Tibial nerve (tissue), 4 donors: ENCODE data around the gene METTL5. TPM values are rescaled to one million over a fixed set of nuclear protein-coding genes. Genes with fewer than 3 reads are reported as not detected.
A peak's percentile ranks its signal among the peaks of the same experiment; 100 is the strongest.

Experiments
- DNase-seq, 2 donors: peaks; one replicate each; pipeline ENCODE4 v3.0.0-alpha.2; 2019; ENCODE audit warnings: low spot score in 2 of 2
- H3K27ac ChIP-seq, 4 donors: fragments of 200-600 bp; sonication (generic) in 3 of 4; one replicate each; pipeline ENCODE4 v1.5.1; 2017 to 2019; ENCODE audit warnings: mild to moderate bottlenecking in 1 of 4
- H3K27me3 ChIP-seq, 2 donors: fragments of 200-600 bp; sonication (generic) in 1 of 2; one replicate each; pipeline versions ENCODE4 v1.5.1 to v1.6.0; 2017 to 2019
- H3K36me3 ChIP-seq, 3 donors: fragments of 200-600 bp; sonication (generic); one replicate each; pipeline ENCODE4 v1.5.1; 2018 to 2019
- H3K4me1 ChIP-seq, 4 donors: fragments of 200-600 bp; sonication (generic) in 3 of 4; one replicate each; pipeline ENCODE4 v1.5.1; 2017 to 2019
- H3K4me3 ChIP-seq, 4 donors: fragments of 200-600 bp; sonication (generic) in 3 of 4; one replicate each; pipeline ENCODE4 v1.5.1; 2017 to 2019; ENCODE audit warnings: mild to moderate bottlenecking in 1 of 4, moderate library complexity in 1 of 4
- H3K9me3 ChIP-seq, 4 donors: fragments of 200-600 bp; sonication (generic) in 3 of 4; one replicate each; pipeline ENCODE4 v1.5.1; 2017 to 2019
- CTCF ChIP-seq, 5 experiments: fragments of 200-600 bp in 3 of 5; fragments of 450-650 bp in 2 of 5; sonication (generic) in 3 of 5; IDR thresholded peaks; one replicate each; pipeline ENCODE4 v1.5.1; 2016 to 2019; ENCODE audit warnings: antibody characterized with exemption in 5 of 5, mild to moderate bottlenecking in 3 of 5, moderate library complexity in 2 of 5
- EP300 ChIP-seq, 2 donors: sonication (generic); formaldehyde crosslinking; IDR thresholded peaks; one replicate each; pipeline ENCODE4 v1.6.1; 2017; ENCODE audit warnings: antibody characterized with exemption in 2 of 2, mild to moderate bottlenecking in 1 of 2
- POLR2A ChIP-seq, 2 donors: fragments of 450-650 bp; IDR thresholded peaks; one replicate each; pipeline ENCODE4 v1.6.1; 2017; ENCODE audit warnings: antibody characterized with exemption in 2 of 2, mild to moderate bottlenecking in 2 of 2, moderate library complexity in 2 of 2
- WGBS, 2 donors: methylation state at CpG; one replicate each; pipeline ENCODE4 v1.1.5; 2018; 5-methylcytosine and 5-hydroxymethylcytosine counted together
- total RNA-seq, 4 donors: library from RNA; depleted of rRNA; stranded (reverse); fragments of >200 nt; gene quantifications; one replicate each; pipeline ENCODE4 v1.1.0, GENCODE V29; 2016

METTL5 gene
- total RNA-seq, 4 donors from 2014 or later: 41.0 to 83.5 (median 47.2) TPM

GRCh38 chr2:169771612-169772011, 53.1 kb downstream of the METTL5 start:
- Histone ChIP-seq H3K4me3 (no peak overlapping the region), H3K27ac (no peak overlapping the region), H3K9me3 (no peaks in the 10 kb centered on the region), H3K4me1 (peaks cover 0 to 28% (median 6%) of the 10 kb centered on the region in 4 donors), H3K27me3 (peaks cover 0 to 12% of the 10 kb centered on the region in 2 donors), H3K36me3 (no peaks in the 10 kb centered on the region)
- WGBS, 2 donors: 97 to 100% methylated on average over 2 of the region's 2 CpGs
- no peak for DNase-seq
- TF ChIP-seq EP300 (IDR thresholded peaks at IDR 0.05): no peak
- TF ChIP-seq CTCF (IDR thresholded peaks at IDR 0.05): no peak
- TF ChIP-seq POLR2A (IDR thresholded peaks at IDR 0.05): no peak

GRCh38 chr2:169771021-169771420, 53.7 kb downstream of the METTL5 start:
- Histone ChIP-seq H3K4me3 (no peak overlapping the region), H3K27me3 (peaks cover 0 to 12% of the 10 kb centered on the region in 2 donors), H3K27ac (no peak overlapping the region), H3K36me3 (no peaks in the 10 kb centered on the region), H3K9me3 (no peaks in the 10 kb centered on the region), H3K4me1 (peaks cover 0 to 22% (median 6%) of the 10 kb centered on the region in 4 donors)
- TF ChIP-seq POLR2A (IDR thresholded peaks at IDR 0.05): no peak
- TF ChIP-seq EP300 (IDR thresholded peaks at IDR 0.05): no peak
- no peak for TF ChIP-seq CTCF (IDR thresholded peaks at IDR 0.05)
- no peak for DNase-seq
- 83% methylated on average over 5 of the region's 5 CpGs for WGBS, 2 donors

- TF ChIP-seq EP300 (IDR thresholded peaks at IDR 0.05) (no peak), POLR2A (IDR thresholded peaks at IDR 0.05) (no peak), CTCF (IDR thresholded peaks at IDR 0.05) (peak in 1 of 5 experiments; percentile 5)
- H3K4me3 ChIP-seq: peak overlapping the region; percentile 11 to 50 (median 32)
- no peaks in the 10 kb centered on the region for H3K36me3 ChIP-seq
- H3K4me1 ChIP-seq: peaks cover 0 to 17% (median 6%) of the 10 kb centered on the region in 4 donors
- no peaks in the 10 kb centered on the region for H3K9me3 ChIP-seq
- DNase-seq: no peak
- WGBS, 2 donors: 20 to 57% methylated on average over 53 of the region's 72 CpGs
- no peak overlapping the region for H3K27ac ChIP-seq
- H3K27me3 ChIP-seq: peaks cover 0 to 12% of the 10 kb centered on the region in 2 donors
Measured at GRCh38 chr2:169768262-169768995, 56.3 kb downstream of the METTL5 start.

GRCh38 chr2:169767243-169767888, 57.3 kb downstream of the METTL5 start:
- peaks cover 0 to under 1% (median 0%) of the 10 kb centered on the region in 4 donors for H3K9me3 ChIP-seq
- peak; percentile 52 to 68 (median 63) for TF ChIP-seq CTCF (IDR thresholded peaks at IDR 0.05)
- TF ChIP-seq POLR2A (IDR thresholded peaks at IDR 0.05): no peak
- no peak for TF ChIP-seq EP300 (IDR thresholded peaks at IDR 0.05)
- H3K4me1 ChIP-seq: peaks cover 0 to 17% (median 6%) of the 10 kb centered on the region in 4 donors
- H3K4me3 ChIP-seq: no peak overlapping the region
- no peak overlapping the region for H3K27ac ChIP-seq
- 21 to 32% methylated on average over 12 of the region's 12 CpGs for WGBS, 2 donors
- peak; percentile 33 to 92 for DNase-seq
- peaks cover 0 to 4% (median 0%) of the 10 kb centered on the region in 3 donors for H3K36me3 ChIP-seq
- H3K27me3 ChIP-seq: peaks cover 0 to 12% of the 10 kb centered on the region in 2 donors

GRCh38 chr2:169765523-169765922, 59.2 kb downstream of the METTL5 start:
- Histone ChIP-seq H3K4me1 (peaks cover 0 to 17% (median 6%) of the 10 kb centered on the region in 4 donors), H3K27ac (no peak overlapping the region), H3K9me3 (peaks cover 0 to 5% (median 0%) of the 10 kb centered on the region in 4 donors), H3K27me3 (peaks cover 0 to 12% of the 10 kb centered on the region in 2 donors), H3K36me3 (peaks cover 0 to 8% (median 0%) of the 10 kb centered on the region in 3 donors), H3K4me3 (no peak overlapping the region)
- 77 to 92% methylated on average over 6 of the region's 6 CpGs for WGBS, 2 donors
- TF ChIP-seq CTCF (IDR thresholded peaks at IDR 0.05) (no peak), POLR2A (IDR thresholded peaks at IDR 0.05) (no peak), EP300 (IDR thresholded peaks at IDR 0.05) (no peak)
- DNase-seq: no peak
